Body of pancreas (tissue), 4 donors: ENCODE measurements around the gene ATP8B4. TPM values are rescaled to one million over a fixed set of nuclear protein-coding genes. Genes with fewer than 3 reads are reported as not detected.

Experiments
- ATAC-seq: fragments of 150-250 bp; one replicate; pipeline ENCODE4 v1.9.1; 2016
- DNase-seq, 4 donors: peaks; one replicate each; pipeline ENCODE4 v3.0.0-alpha.2; 2019
- H3K27ac ChIP-seq, 4 donors: fragments of 200-600 bp; sonication (generic); 1 replicate in 3 of 4; 2 replicates in 1 of 4; pipeline versions ENCODE4 v1.5.1 to v1.6.1; 2016 to 2019; ENCODE audit warnings: mild to moderate bottlenecking in 1 of 4, mixed read lengths in 1 of 4, moderate library complexity in 1 of 4
- H3K27me3 ChIP-seq, 2 donors: fragments of 200-600 bp; sonication (generic); one replicate each; pipeline ENCODE4 v1.6.0; 2016; ENCODE audit warnings: mild to moderate bottlenecking in 1 of 2
- H3K36me3 ChIP-seq, 2 donors: fragments of 200-600 bp; sonication (generic); replicated peaks in 1 of 2; 2 replicates each; pipeline ENCODE4 v1.5.1; 2016; ENCODE audit warnings: low read depth in 2 of 2; ENCODE audit not compliant: insufficient read depth in 1 of 2
- H3K4me1 ChIP-seq: fragments of 200-600 bp; sonication (generic); one replicate; pipeline ENCODE4 v1.6.0; 2016
- H3K4me3 ChIP-seq, 2 donors: fragments of 200-600 bp; sonication (generic); 1 replicate in 1 of 2; 2 replicates in 1 of 2; pipeline ENCODE4 v1.5.1; 2016 to 2019
- H3K9me3 ChIP-seq, 3 donors: fragments of 200-600 bp; sonication (generic); 1 replicate in 2 of 3; 2 replicates in 1 of 3; pipeline ENCODE4 v1.5.1; 2016
- CTCF ChIP-seq, 7 experiments: fragments of 450-650 bp in 4 of 7; fragments of 200-600 bp in 3 of 7; sonication (generic) in 3 of 7; IDR thresholded peaks; one replicate each; pipeline ENCODE4 v1.5.1; 2016 to 2019; ENCODE audit warnings: antibody characterized with exemption in 7 of 7
- POLR2A ChIP-seq, 3 donors: fragments of 450-650 bp; IDR thresholded peaks; one replicate each; pipeline ENCODE4 v1.6.1; 2016; ENCODE audit warnings: antibody characterized with exemption in 3 of 3, mild to moderate bottlenecking in 2 of 3
- WGBS, 2 donors: methylation state at CpG; one replicate each; pipeline ENCODE4 v1.1.5; 2017; 5-methylcytosine and 5-hydroxymethylcytosine counted together
- intact Hi-C: fragments of 100-400 bp; cut with DNase I; formaldehyde crosslinking; loops from one replicate; pipeline ENCODE4 v1.15.1; 2023
- total RNA-seq, 2 donors: library from RNA; depleted of rRNA; stranded (reverse); fragments of >200 nt; gene quantifications; one replicate each; pipeline ENCODE4 v1.1.0, GENCODE V29; 2016

Gene ATP8B4
- total RNA-seq, 2 donors from 2014 or later = 3.1 to 6.6 TPM

DNA sequence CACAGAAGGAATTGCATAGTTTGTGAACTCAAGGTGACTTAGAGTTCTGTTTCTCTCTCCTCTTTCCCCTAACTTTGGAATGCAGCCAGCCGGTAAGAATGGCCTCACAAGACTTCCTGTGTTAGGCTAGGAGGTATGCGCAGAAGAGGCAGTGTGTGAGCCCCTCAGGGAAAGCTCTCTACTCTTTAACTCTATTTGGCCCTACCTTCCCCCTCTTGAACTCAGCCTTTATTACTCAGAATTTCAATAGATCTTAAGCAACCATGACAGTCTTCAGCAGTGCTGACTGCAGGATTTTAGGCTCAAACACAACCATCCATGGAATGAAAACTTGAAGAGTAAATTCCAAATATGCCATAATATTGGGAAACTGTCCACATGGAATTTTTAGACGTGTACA lies 288.6 kb downstream of the ATP8B4 start:
- Histone ChIP-seq H3K4me3 (no peak overlapping the region), H3K27me3 (no peaks in the 10 kb centered on the region), H3K4me1 (peaks cover 6% of the 10 kb centered on the region), H3K36me3 (no peaks in the 10 kb centered on the region), H3K9me3 (no peaks in the 10 kb centered on the region), H3K27ac (no peak overlapping the region)
- ATAC-seq (no peak), DNase-seq (no peak)
- intact Hi-C loops = no loop called here
- WGBS, 2 donors = 37 to 43% methylated on average over 3 of the region's 3 CpGs
- TF ChIP-seq POLR2A (IDR thresholded peaks at IDR 0.05) = no peak
- TF ChIP-seq CTCF (IDR thresholded peaks at IDR 0.05) = no peak

- no peaks in the 10 kb centered on the region for H3K27me3 ChIP-seq
- ATAC-seq (no peak), DNase-seq (no peak)
- no peak overlapping the region for H3K27ac ChIP-seq
- peaks cover 3% of the 10 kb centered on the region for H3K4me1 ChIP-seq
- WGBS, 2 donors = 78 to 92% methylated on average over 1 of the region's 1 CpG
- intact Hi-C loops = loop anchor here (10.0 kb wide), 1 partner anchor 603 kb away; no protein-coding TSS in a partner anchor
- no peak overlapping the region for H3K4me3 ChIP-seq
- H3K9me3 ChIP-seq = no peaks in the 10 kb centered on the region
- H3K36me3 ChIP-seq = no peaks in the 10 kb centered on the region
- TF ChIP-seq POLR2A (IDR thresholded peaks at IDR 0.05) (no peak), CTCF (IDR thresholded peaks at IDR 0.05) (no peak)
Observed at GRCh38 chr15:49827311-49827710, 291.7 kb downstream of the ATP8B4 start.

- no peak for TF ChIP-seq POLR2A (IDR thresholded peaks at IDR 0.05)
- no peak for TF ChIP-seq CTCF (IDR thresholded peaks at IDR 0.05)
- no peaks in the 10 kb centered on the region for H3K4me1 ChIP-seq
Observed at GRCh38 chr15:49826640-49827234, 292.3 kb downstream of the ATP8B4 start.

DNA sequence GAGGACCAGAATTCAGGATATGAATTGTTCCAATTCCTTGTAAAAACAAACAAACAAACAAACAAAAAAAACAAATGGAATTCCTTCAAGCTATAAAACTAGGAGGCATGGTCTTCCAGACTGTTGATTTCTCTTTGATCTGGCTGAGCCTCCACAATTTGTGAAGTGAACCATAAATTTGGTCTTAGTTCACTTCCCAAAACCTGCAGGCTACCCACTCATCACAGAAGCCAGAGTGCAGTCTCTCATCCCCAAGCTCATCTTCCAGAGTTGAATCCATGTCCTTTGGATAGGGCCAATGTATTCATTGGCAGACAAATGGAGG lies 294.3 kb downstream of the ATP8B4 start:
- Histone ChIP-seq H3K27me3 (no peaks in the 10 kb centered on the region), H3K36me3 (no peaks in the 10 kb centered on the region), H3K4me1 (no peaks in the 10 kb centered on the region), H3K9me3 (no peaks in the 10 kb centered on the region), H3K4me3 (no peak overlapping the region), H3K27ac (no peak overlapping the region)
- ATAC-seq (no peak), DNase-seq (no peak)
- intact Hi-C loops = loop anchor here (10.0 kb wide), 1 partner anchor 600 kb away; no protein-coding TSS in a partner anchor
- TF ChIP-seq POLR2A (IDR thresholded peaks at IDR 0.05) = no peak
- no peak for TF ChIP-seq CTCF (IDR thresholded peaks at IDR 0.05)

More at GRCh38 chr15:49826640-49827234, 292.3 kb downstream of the ATP8B4 start:
- Histone ChIP-seq H3K27me3 (no peaks in the 10 kb centered on the region), H3K4me3 (no peak overlapping the region), H3K27ac (no peak overlapping the region), H3K9me3 (no peaks in the 10 kb centered on the region), H3K36me3 (no peaks in the 10 kb centered on the region)
- DNase-seq (no peak), ATAC-seq (no peak)
- intact Hi-C loops = loop anchor here (10.0 kb wide), 1 partner anchor 602 kb away; no protein-coding TSS in a partner anchor
